GM19452 (cell line): Measurements from ENCODE around the gene REC8.

Experiments used
- ATAC-seq: cut with Tn5 transposase; IDR thresholded peaks from one replicate; pipeline ENCODE4 v1.9.1; 2021; ENCODE audit not compliant: unreplicated experiment

REC8 gene

GRCh38 chr14:24171422-24172260 is at the start of gene REC8:
REC8 (plus strand) TSS chr14:24172080; CDS start chr14:24172553, 473 bp downstream.
- peak; percentile 77 for ATAC-seq

GRCh38 chr14:24122416-24122815 is 49.5 kb upstream of the REC8 start:
- ATAC-seq, result no peak

- ATAC-seq, result no peak
These were observed 49.0 kb upstream of the REC8 start for GRCh38 chr14:24122898-24123297.

GRCh38 chr14:24123424-24124417 is 48.2 kb upstream of the REC8 start:
- ATAC-seq, result no peak

GRCh38 chr14:24126939-24127338 is 44.9 kb upstream of the REC8 start:
- ATAC-seq, result no peak

GRCh38 chr14:24127673-24128072 is 44.2 kb upstream of the REC8 start:
- no peak for ATAC-seq

GRCh38 chr14:24129410-24129998 is 42.4 kb upstream of the REC8 start:
- ATAC-seq, result no peak

- no peak for ATAC-seq
These were observed 41.5 kb upstream of the REC8 start, which contains the start of gene FITM1 for GRCh38 chr14:24130380-24130716. FITM1 (plus strand) TSS chr14:24130659; CDS start chr14:24131564, 905 bp downstream.

GRCh38 chr14:24130717-24131548 is 40.9 kb upstream of the REC8 start:
- no peak for ATAC-seq

GRCh38 chr14:24131549-24131966 is 40.3 kb upstream of the REC8 start:
- ATAC-seq, result no peak

- no peak for ATAC-seq
These were observed 39.7 kb upstream of the REC8 start for GRCh38 chr14:24132061-24132685.

GRCh38 chr14:24132976-24133375 is 38.9 kb upstream of the REC8 start:
- no peak for ATAC-seq

GRCh38 chr14:24133735-24134134 is 38.1 kb upstream of the REC8 start:
- ATAC-seq, result no peak

GRCh38 chr14:24135584-24135833 is 36.4 kb upstream of the REC8 start:
- ATAC-seq, result peak; percentile 4

GRCh38 chr14:24135834-24136683 is 35.8 kb upstream of the REC8 start, which contains the start of gene PSME1:
PSME1 (plus strand) TSS chr14:24136194; CDS start chr14:24136263, 69 bp downstream.
- ATAC-seq, result peak; percentile 83

- ATAC-seq, result no peak
These were observed 35.0 kb upstream of the REC8 start for GRCh38 chr14:24136684-24137528.

GRCh38 chr14:24137529-24138395 is 34.1 kb upstream of the REC8 start:
- ATAC-seq, result no peak
